A549 (cell line): ENCODE measurements around the gene FAHD2A. TPM values are rescaled to one million over a fixed set of nuclear protein-coding genes. Genes with fewer than 3 reads are reported as not detected.

Experiments used
- ATAC-seq, 2 experiments: fragments of 200-7000 bp in 1 of 2; fragments of >200 bp in 1 of 2; cut with Nextera tagmentation in 1 of 2; cut with Tn5 transposase in 1 of 2; 3 replicates each; pipeline versions ENCODE4 v1.8.0 to v1.9.1; 2018 to 2020; ENCODE audit warnings: mild to moderate bottlenecking in 1 of 2, moderate library complexity in 1 of 2
- CTCF ChIA-PET: fragments of 300-600 bp; sonication (Branson Sonifier 250); formaldehyde crosslinking; extraction: SDS; loops from one replicate; lab custom pipeline; 2021; ENCODE audit warnings: antibody characterized with exemption, inconsistent platforms; lab: Yijun Ruan, JAX
- POLR2A ChIA-PET: fragments of 350-600 bp; formaldehyde crosslinking; extraction: SDS; loops from one replicate; lab custom pipeline; 2021; ENCODE audit warnings: antibody characterized with exemption, inconsistent platforms; lab: Yijun Ruan, JAX
- DNase-seq, 2 experiments: peaks; one replicate each; pipeline versions ENCODE4 v3.0.0 to v3.0.0-alpha.2; 2011 to 2016; ENCODE audit warnings: low read depth in 1 of 2, low spot score in 1 of 2
- FAIRE-seq: peaks from 2 replicates; lab custom pipeline; 2011; peaks lifted over from hg19 to GRCh38; lab: Jason Lieb, UNC
- H3K27ac ChIP-seq, 2 experiments: fragments of >200 bp; sonication (Bioruptor Twin); formaldehyde crosslinking; 3 replicates each; pipeline ENCODE4 v1.5.1; 2016 to 2017
- H3K4me1 ChIP-seq: fragments of >200 bp; sonication (Bioruptor Twin); formaldehyde crosslinking; 3 replicates; pipeline ENCODE4 v1.6.1; 2016
- H3K4me2 ChIP-seq: fragments of >200 bp; sonication (Bioruptor Twin); formaldehyde crosslinking; 3 replicates; pipeline ENCODE4 v1.6.1; 2016
- H3K4me3 ChIP-seq: fragments of >200 bp; sonication (Bioruptor Twin); formaldehyde crosslinking; 3 replicates; pipeline ENCODE4 v1.5.1; 2016
- H3K9me3 ChIP-seq: fragments of >200 bp; sonication (Bioruptor Twin); formaldehyde crosslinking; 3 replicates; pipeline ENCODE4 v1.6.1; 2016
- BHLHE40 ChIP-seq: IDR thresholded peaks from 2 replicates; pipeline ENCODE4 v1.6.1; 2012; ENCODE audit warnings: low read depth, low read length, inconsistent platforms
- CEBPB ChIP-seq, 2 experiments: fragments of >200 bp in 1 of 2; sonication (Bioruptor Twin) in 1 of 2; formaldehyde crosslinking in 1 of 2; IDR thresholded peaks; 2 replicates each; pipeline ENCODE4 v1.6.1; 2012 to 2016
- CHD2 ChIP-seq: fragments of 150-350 bp; IDR thresholded peaks from 2 replicates; pipeline ENCODE4 v1.6.1; 2014; ENCODE audit warnings: low read length; ENCODE audit not compliant: partially characterized antibody
- EHF ChIP-seq: fragments of 250-450 bp; sonication (Bioruptor Pico); IDR thresholded peaks from 2 replicates; pipeline ENCODE4 v1.5.0; 2020; ENCODE audit warnings: mild to moderate bottlenecking
- EHMT2 ChIP-seq: fragments of 200-600 bp; sonication (generic); IDR thresholded peaks from 2 replicates; pipeline ENCODE4 v1.6.1; 2016; ENCODE audit warnings: antibody characterized with exemption, low read depth, mild to moderate bottlenecking, moderate library complexity
- FOSB ChIP-seq: fragments of 250-450 bp; sonication (Bioruptor Pico); IDR thresholded peaks from 2 replicates; pipeline ENCODE4 v1.5.0; 2020; ENCODE audit warnings: mild to moderate bottlenecking, moderate library complexity
- FOSL2 ChIP-seq, 2 experiments: fragments of 450-650 bp in 1 of 2; fragments of >200 bp in 1 of 2; sonication (Bioruptor Twin) in 1 of 2; formaldehyde crosslinking; IDR thresholded peaks; 2 replicates each; pipeline versions ENCODE4 v1.5.0 to v1.6.1; 2016 to 2020; ENCODE audit warnings: mild to moderate bottlenecking in 1 of 2, moderate library complexity in 1 of 2
- HEYL ChIP-seq: fragments of 250-450 bp; sonication (Bioruptor Pico); IDR thresholded peaks from 2 replicates; pipeline ENCODE4 v1.8.0; 2021; ENCODE audit warnings: mild to moderate bottlenecking, moderate library complexity
- HOXA7 ChIP-seq: fragments of 250-450 bp; sonication (Bioruptor Pico); IDR thresholded peaks from 2 replicates; pipeline ENCODE4 v1.5.0; 2020; ENCODE audit warnings: mild to moderate bottlenecking, moderate library complexity
- JUN ChIP-seq, 2 experiments: fragments of >200 bp; sonication (Bioruptor Twin); formaldehyde crosslinking; IDR thresholded peaks; 2 replicates in 1 of 2; 3 replicates in 1 of 2; pipeline ENCODE4 v1.6.1; 2016 to 2017
- KDM1A ChIP-seq: fragments of 200-600 bp; sonication (generic); IDR thresholded peaks from 2 replicates; pipeline ENCODE4 v1.6.1; 2016; ENCODE audit warnings: low read depth, mild to moderate bottlenecking
- KDM5A ChIP-seq: fragments of 200-600 bp; sonication (generic); IDR thresholded peaks from 2 replicates; pipeline ENCODE4 v1.6.1; 2016; ENCODE audit warnings: antibody characterized with exemption, mild to moderate bottlenecking
- MAFK ChIP-seq: fragments of 450-650 bp; IDR thresholded peaks from 2 replicates; pipeline ENCODE4 v1.6.1; 2014; ENCODE audit not compliant: partially characterized antibody
- PHF8 ChIP-seq: fragments of 200-600 bp; sonication (generic); IDR thresholded peaks from 2 replicates; pipeline ENCODE4 v1.6.1; 2016; ENCODE audit warnings: low read depth, mild to moderate bottlenecking, antibody characterized with exemption, moderate library complexity, borderline replicate concordance
- POLR2A ChIP-seq: IDR thresholded peaks from 2 replicates; pipeline ENCODE4 v1.6.1; 2012; ENCODE audit warnings: mild to moderate bottlenecking, low read length
- POLR2AphosphoS2 ChIP-seq: conservative IDR thresholded peaks from 2 replicates; pipeline ENCODE4 v1.6.1; 2012; ENCODE audit warnings: low read length, improper control_type of control experiment, inconsistent platforms
- RCOR1 ChIP-seq: fragments of 150-350 bp; IDR thresholded peaks from 2 replicates; pipeline ENCODE4 v1.6.1; 2014; ENCODE audit warnings: antibody characterized with exemption, low read length, low read depth
- SMC3 ChIP-seq: fragments of >200 bp; sonication (Bioruptor Twin); formaldehyde crosslinking; IDR thresholded peaks from 3 replicates; pipeline ENCODE4 v1.6.1; 2018; ENCODE audit warnings: inconsistent platforms
- SREBF2 ChIP-seq: fragments of 450-650 bp; IDR thresholded peaks from 2 replicates; pipeline ENCODE4 v1.6.1; 2014; ENCODE audit warnings: mild to moderate bottlenecking, moderate library complexity
- TP53 ChIP-seq: fragments of 250-450 bp; sonication (Bioruptor Pico); IDR thresholded peaks from 2 replicates; pipeline ENCODE4 v1.5.0; 2021; ENCODE audit warnings: mild to moderate bottlenecking, moderate library complexity
- ZNF302 ChIP-seq: fragments of 250-450 bp; sonication (Bioruptor Pico); IDR thresholded peaks from 2 replicates; pipeline ENCODE4 v1.9.0; 2021; ENCODE audit warnings: inconsistent platforms, mild to moderate bottlenecking, moderate library complexity
- WGBS: methylation state at CpG from one replicate; pipeline ENCODE4 v1.1.6; 2017; ENCODE audit errors: missing lambda C conversion rate; 5-methylcytosine and 5-hydroxymethylcytosine counted together
- polyA plus RNA-seq, 4 experiments: library from polyadenylated mRNA; depleted of rRNA in 3 of 4; stranded (reverse); fragments of >200 nt; fragmentation: RNase III in 1 of 4; extraction: RNeasy Plus Mini Kit Qiagen cat#74134 plus additional on column Dnase treatment in 1 of 4; gene quantifications; 2 replicates in 3 of 4; 3 replicates in 1 of 4; pipeline ENCODE4 v1.2.3, GENCODE V29; 2011 to 2017
- TF ChIP-seq, protein P1 (sequence below): fragments of 450-650 bp; IDR thresholded peaks from 2 replicates; pipeline ENCODE4 v1.6.1; 2014; ENCODE audit warnings: antibody characterized with exemption
- TF ChIP-seq, protein P2 (sequence below): IDR thresholded peaks from 2 replicates; pipeline ENCODE4 v1.6.1; 2012
- TF ChIP-seq, protein P3 (sequence below): IDR thresholded peaks from 2 replicates; pipeline ENCODE4 v1.6.1; 2012
- TF ChIP-seq, protein P4 (sequence below): fragments of >200 bp; sonication (Bioruptor Twin); formaldehyde crosslinking; IDR thresholded peaks from 2 replicates; pipeline ENCODE4 v1.6.1; 2016
- TF ChIP-seq, protein P5 (sequence below): fragments of 250-450 bp; sonication (Bioruptor Pico); IDR thresholded peaks from 2 replicates; pipeline ENCODE4 v1.5.0; 2021; ENCODE audit warnings: mild to moderate bottlenecking, moderate library complexity, borderline replicate concordance

Gene FAHD2A
- polyA plus RNA-seq, 2 of the 4 experiments (the other 2 are of a cell fraction) = 28.1 to 33.0 TPM

DNA sequence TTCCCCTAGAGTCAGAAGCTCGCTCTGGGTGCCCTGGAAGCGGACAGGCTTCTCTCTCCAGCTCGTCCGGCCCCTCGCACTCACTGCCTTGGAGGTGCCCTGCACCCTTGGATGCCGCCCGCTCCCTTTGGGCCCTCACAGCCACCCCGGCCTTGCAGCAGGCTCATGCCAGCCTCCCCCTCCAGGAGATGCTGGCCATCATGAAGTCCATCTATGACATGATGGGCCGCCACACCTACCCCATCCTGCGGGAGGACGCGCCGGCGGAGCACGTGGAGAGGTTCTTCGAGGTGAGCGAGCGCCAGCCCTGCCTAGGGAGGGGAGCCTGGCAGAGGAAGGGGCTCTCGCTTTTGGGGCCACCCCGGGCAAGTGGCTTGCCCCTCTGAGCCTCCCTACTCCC lies 20.3 kb upstream of the FAHD2A start:
- no peak overlapping the region for H3K4me2 ChIP-seq
- DNase-seq = no peak
- ChIA-PET CTCF (no interaction called here), POLR2A (no interaction called here)
- no peaks in the 10 kb centered on the region for H3K4me1 ChIP-seq
- no peak overlapping the region for H3K27ac ChIP-seq
- H3K4me3 ChIP-seq = no peak overlapping the region
- TF ChIP-seq MAFK (no peak), KDM5A (no peak), RCOR1 (no peak), CHD2 (no peak), EHF (no peak), CEBPB (IDR thresholded peaks at IDR 0.05) (no peak), FOSB (no peak), HEYL (CRISPR knock-in tag) (no peak), PHF8 (no peak)
- TF ChIP-seq, protein P1, sequence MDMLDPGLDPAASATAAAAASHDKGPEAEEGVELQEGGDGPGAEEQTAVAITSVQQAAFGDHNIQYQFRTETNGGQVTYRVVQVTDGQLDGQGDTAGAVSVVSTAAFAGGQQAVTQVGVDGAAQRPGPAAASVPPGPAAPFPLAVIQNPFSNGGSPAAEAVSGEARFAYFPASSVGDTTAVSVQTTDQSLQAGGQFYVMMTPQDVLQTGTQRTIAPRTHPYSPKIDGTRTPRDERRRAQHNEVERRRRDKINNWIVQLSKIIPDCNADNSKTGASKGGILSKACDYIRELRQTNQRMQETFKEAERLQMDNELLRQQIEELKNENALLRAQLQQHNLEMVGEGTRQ = no peak
- TF ChIP-seq, protein P2, sequence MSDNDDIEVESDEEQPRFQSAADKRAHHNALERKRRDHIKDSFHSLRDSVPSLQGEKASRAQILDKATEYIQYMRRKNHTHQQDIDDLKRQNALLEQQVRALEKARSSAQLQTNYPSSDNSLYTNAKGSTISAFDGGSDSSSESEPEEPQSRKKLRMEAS = no peak
- TF ChIP-seq, protein P3, sequence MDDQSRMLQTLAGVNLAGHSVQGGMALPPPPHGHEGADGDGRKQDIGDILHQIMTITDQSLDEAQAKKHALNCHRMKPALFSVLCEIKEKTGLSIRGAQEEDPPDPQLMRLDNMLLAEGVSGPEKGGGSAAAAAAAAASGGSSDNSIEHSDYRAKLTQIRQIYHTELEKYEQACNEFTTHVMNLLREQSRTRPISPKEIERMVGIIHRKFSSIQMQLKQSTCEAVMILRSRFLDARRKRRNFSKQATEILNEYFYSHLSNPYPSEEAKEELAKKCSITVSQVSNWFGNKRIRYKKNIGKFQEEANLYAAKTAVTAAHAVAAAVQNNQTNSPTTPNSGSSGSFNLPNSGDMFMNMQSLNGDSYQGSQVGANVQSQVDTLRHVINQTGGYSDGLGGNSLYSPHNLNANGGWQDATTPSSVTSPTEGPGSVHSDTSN = no peak
- ATAC-seq = no peak
- FAIRE-seq = no peak
- no peaks in the 10 kb centered on the region for H3K9me3 ChIP-seq
- 64% methylated on average over 17 of the region's 20 CpGs for WGBS

DNA sequence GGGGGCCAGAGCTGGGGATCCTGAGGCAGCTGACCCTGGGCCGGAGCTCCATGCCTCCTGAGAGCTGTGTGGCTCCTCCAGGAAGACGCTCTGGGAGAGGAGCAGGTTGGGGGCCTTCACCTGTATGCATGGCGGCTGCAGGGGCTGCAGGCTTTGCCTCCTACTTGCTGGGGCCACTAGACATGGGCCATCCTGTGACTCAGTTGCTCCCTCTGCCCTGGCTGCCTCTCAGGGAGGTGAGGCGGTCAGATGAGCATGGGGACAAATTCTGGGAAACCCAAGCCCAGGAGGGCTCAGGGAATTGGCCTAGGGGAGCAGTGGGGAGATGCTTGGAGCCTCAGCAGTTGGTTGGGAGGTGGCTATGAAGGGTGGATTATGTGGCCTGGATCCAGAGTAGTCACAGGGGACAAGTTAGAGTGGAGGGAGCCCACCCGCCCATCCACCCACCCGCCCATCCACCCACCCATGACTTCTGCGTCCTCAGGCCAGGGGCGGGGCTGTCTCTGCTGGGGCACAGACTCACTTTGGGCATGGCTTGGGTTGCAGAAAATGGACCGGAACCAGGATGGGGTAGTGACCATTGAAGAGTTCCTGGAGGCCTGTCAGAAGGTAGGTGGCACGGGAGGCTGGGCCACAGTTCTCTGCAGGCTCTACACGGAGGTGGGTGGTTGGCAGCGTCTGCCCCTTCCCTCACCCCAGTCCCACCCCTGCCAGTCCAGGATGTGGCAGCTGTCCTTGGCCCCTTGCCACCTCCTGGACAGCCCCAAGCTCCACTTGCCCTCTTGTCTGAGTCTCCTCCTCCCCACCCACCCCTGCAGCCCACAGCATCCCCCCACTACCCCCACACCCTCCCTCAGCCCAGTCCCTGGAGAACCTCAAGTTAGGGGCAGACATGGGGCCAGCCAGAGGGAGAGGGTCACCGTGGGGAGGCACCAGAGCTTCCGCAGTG lies 19.5 kb upstream of the FAHD2A start:
- TF ChIP-seq FOSB = no peak
- TF ChIP-seq CEBPB (IDR thresholded peaks at IDR 0.05) = no peak
- TF ChIP-seq SMC3 = no peak
- no peak for TF ChIP-seq EHMT2
- TF ChIP-seq, protein P4, sequence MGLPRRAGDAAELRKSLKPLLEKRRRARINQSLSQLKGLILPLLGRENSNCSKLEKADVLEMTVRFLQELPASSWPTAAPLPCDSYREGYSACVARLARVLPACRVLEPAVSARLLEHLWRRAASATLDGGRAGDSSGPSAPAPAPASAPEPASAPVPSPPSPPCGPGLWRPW = no peak
- no peak for TF ChIP-seq POLR2A
- TF ChIP-seq TP53 (CRISPR knock-in tag) = no peak
- TF ChIP-seq, protein P1 = no peak
- TF ChIP-seq KDM5A = no peak
- no peak for TF ChIP-seq HOXA7 (CRISPR knock-in tag)
- no peak for TF ChIP-seq SREBF2
- TF ChIP-seq KDM1A = no peak
- no peak for TF ChIP-seq JUN (IDR thresholded peaks at IDR 0.05)
- no peak for TF ChIP-seq FOSL2 (IDR thresholded peaks at IDR 0.05)
- TF ChIP-seq FOSL2 (CRISPR knock-in tag; IDR thresholded peaks at IDR 0.05) = no peak
- no peak for TF ChIP-seq BHLHE40
- TF ChIP-seq, protein P5, sequence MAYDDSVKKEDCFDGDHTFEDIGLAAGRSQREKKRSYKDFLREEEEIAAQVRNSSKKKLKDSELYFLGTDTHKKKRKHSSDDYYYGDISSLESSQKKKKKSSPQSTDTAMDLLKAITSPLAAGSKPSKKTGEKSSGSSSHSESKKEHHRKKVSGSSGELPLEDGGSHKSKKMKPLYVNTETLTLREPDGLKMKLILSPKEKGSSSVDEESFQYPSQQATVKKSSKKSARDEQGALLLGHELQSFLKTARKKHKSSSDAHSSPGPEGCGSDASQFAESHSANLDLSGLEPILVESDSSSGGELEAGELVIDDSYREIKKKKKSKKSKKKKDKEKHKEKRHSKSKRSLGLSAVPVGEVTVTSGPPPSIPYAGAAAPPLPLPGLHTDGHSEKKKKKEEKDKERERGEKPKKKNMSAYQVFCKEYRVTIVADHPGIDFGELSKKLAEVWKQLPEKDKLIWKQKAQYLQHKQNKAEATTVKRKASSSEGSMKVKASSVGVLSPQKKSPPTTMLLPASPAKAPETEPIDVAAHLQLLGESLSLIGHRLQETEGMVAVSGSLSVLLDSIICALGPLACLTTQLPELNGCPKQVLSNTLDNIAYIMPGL = no peak
- TF ChIP-seq POLR2AphosphoS2 = no peak
- TF ChIP-seq ZNF302 (CRISPR knock-in tag) = no peak
- TF ChIP-seq, protein P3 = no peak

More for the DNA sequence above, 19.5 kb upstream of the FAHD2A start:
- 39% methylated on average over 9 of the region's 14 CpGs for WGBS
- CTCF ChIA-PET = no interaction called here
- Histone ChIP-seq H3K4me3 (no peak overlapping the region), H3K4me1 (no peaks in the 10 kb centered on the region), H3K9me3 (no peaks in the 10 kb centered on the region), H3K4me2 (no peak overlapping the region), H3K27ac (no peak overlapping the region)
- no peak for FAIRE-seq
- POLR2A ChIA-PET = no interaction called here
- DNase-seq = no peak
- no peak for ATAC-seq
